GM12878 (cell line): ENCODE results near the gene PDE6B. TPM values are rescaled to one million over a fixed set of nuclear protein-coding genes. Genes with fewer than 3 reads are reported as not detected.

Experiments used
- ATAC-seq: fragments of 200-7000 bp; cut with Tn5 transposase; 3 replicates; pipeline ENCODE4 v1.9.1; 2020; ENCODE audit warnings: mild to moderate bottlenecking, moderate library complexity
- BruUV-seq: library from RNA; stranded (reverse); fragments of 400-500 nt; replicated peaks from 2 replicates; lab custom pipeline; 2021; lab: Mats Ljungman, UMichigan
- CTCF ChIA-PET: fragments of 300-600 bp; sonication (Branson Sonifier 250); formaldehyde crosslinking; extraction: SDS; loops from one replicate; lab custom pipeline; 2021; ENCODE audit warnings: inconsistent platforms; lab: Yijun Ruan, JAX
- POLR2A ChIA-PET: fragments of 350-600 bp; formaldehyde crosslinking; extraction: SDS; loops from one replicate; lab custom pipeline; 2021; ENCODE audit warnings: inconsistent platforms; lab: Charles Lee
- RAD21 ChIA-PET: fragments of 300-600 bp; sonication (Branson Sonifier 250); formaldehyde crosslinking; loops from one replicate; lab custom pipeline; 2023; ENCODE audit warnings: antibody characterized with exemption; ENCODE audit not compliant: unreplicated experiment; lab: Charles Lee
- SMC1A ChIA-PET: fragments of 300-600 bp; sonication (Branson Sonifier 250); formaldehyde crosslinking; loops from one replicate; lab custom pipeline; 2023; ENCODE audit not compliant: unreplicated experiment, uncharacterized antibody; lab: Charles Lee
- DNase-seq: peaks from one replicate; pipeline ENCODE4 v3.0.0-alpha.2; 2011; ENCODE audit warnings: low read depth, low spot score
- FAIRE-seq: peaks from 3 replicates; lab custom pipeline; 2011; peaks lifted over from hg19 to GRCh38; lab: Jason Lieb, UNC
- H2AFZ ChIP-seq: 2 replicates; pipeline ENCODE4 v1.6.0; 2011; ENCODE audit warnings: low read depth, low read length, control low read depth; ENCODE audit not compliant: control insufficient read depth
- H3K27ac ChIP-seq: 2 replicates; pipeline ENCODE4 v1.5.1; 2011; ENCODE audit warnings: control low read depth; ENCODE audit not compliant: control insufficient read depth, insufficient read depth
- H3K27me3 ChIP-seq, 2 experiments: replicated peaks in 1 of 2; 2 replicates each; pipeline versions ENCODE4 v1.6.0 to v1.6.1; 2011; ENCODE audit warnings: low read length in 1 of 2; ENCODE audit not compliant: control insufficient read depth in 2 of 2, insufficient read depth in 2 of 2
- H3K36me3 ChIP-seq, 2 experiments: 2 replicates each; pipeline ENCODE4 v1.5.1; 2011; ENCODE audit warnings: low read length in 1 of 2; ENCODE audit not compliant: control insufficient read depth in 2 of 2, insufficient read depth in 2 of 2
- H3K4me1 ChIP-seq: 2 replicates; pipeline ENCODE4 v1.6.1; 2011; ENCODE audit warnings: mild to moderate bottlenecking, low read length, moderate library complexity, mixed read lengths; ENCODE audit not compliant: control insufficient read depth, insufficient read depth
- H3K4me2 ChIP-seq: 2 replicates; pipeline ENCODE4 v1.6.0; 2011; ENCODE audit warnings: control low read depth; ENCODE audit not compliant: control insufficient read depth, insufficient read depth
- H3K4me3 ChIP-seq: fragments of 200-600 bp; sonication (generic); 2 replicates; pipeline ENCODE4 v1.5.1; 2016
- H3K79me2 ChIP-seq: 2 replicates; pipeline ENCODE4 v1.6.0; 2011; ENCODE audit warnings: low read length; ENCODE audit not compliant: control insufficient read depth, insufficient read depth
- H3K9ac ChIP-seq: 2 replicates; pipeline ENCODE4 v1.8.0; 2011; ENCODE audit warnings: low read length, control low read depth, mixed read lengths; ENCODE audit not compliant: control insufficient read depth, insufficient read depth
- H3K9me3 ChIP-seq: replicated peaks from 3 replicates; pipeline ENCODE4 v1.5.1; 2011; ENCODE audit warnings: mild to moderate bottlenecking, low read length; ENCODE audit not compliant: control insufficient read depth, insufficient read depth
- H4K20me1 ChIP-seq: 2 replicates; pipeline ENCODE4 v1.6.0; 2011; ENCODE audit not compliant: control insufficient read depth, insufficient read depth
- BACH1 ChIP-seq: fragments of 450-650 bp; IDR thresholded peaks from 2 replicates; pipeline ENCODE4 v1.6.1; 2017; ENCODE audit warnings: mild to moderate bottlenecking, borderline replicate concordance
- BMI1 ChIP-seq: fragments of 450-650 bp; IDR thresholded peaks from 2 replicates; pipeline ENCODE4 v1.6.1; 2016; ENCODE audit warnings: mild to moderate bottlenecking, moderate library complexity, borderline replicate concordance
- CREM ChIP-seq: IDR thresholded peaks from 2 replicates; pipeline ENCODE4 v1.6.1; 2014; ENCODE audit warnings: antibody characterized with exemption, low read depth
- FOXM1 ChIP-seq: IDR thresholded peaks from 2 replicates; pipeline ENCODE4 v1.6.1; 2012; ENCODE audit warnings: low read depth, mild to moderate bottlenecking, inconsistent platforms, low read length, moderate library complexity
- MEF2B ChIP-seq: fragments of 450-650 bp; IDR thresholded peaks from 2 replicates; pipeline ENCODE4 v1.6.1; 2018; ENCODE audit warnings: mild to moderate bottlenecking, moderate library complexity; ENCODE audit not compliant: partially characterized antibody, poor library complexity, severe bottlenecking
- MTA2 ChIP-seq: fragments of 450-650 bp; IDR thresholded peaks from 2 replicates; pipeline ENCODE4 v1.6.1; 2016; ENCODE audit warnings: low read depth, mild to moderate bottlenecking, moderate library complexity
- NKRF ChIP-seq: fragments of 450-650 bp; conservative IDR thresholded peaks from 2 replicates; pipeline ENCODE4 v1.6.1; 2017; ENCODE audit warnings: mild to moderate bottlenecking, moderate library complexity
- PAX8 ChIP-seq: fragments of 450-650 bp; IDR thresholded peaks from 2 replicates; pipeline ENCODE4 v1.6.1; 2017; ENCODE audit warnings: mild to moderate bottlenecking, moderate library complexity
- RB1 ChIP-seq: fragments of 450-650 bp; formaldehyde crosslinking; IDR thresholded peaks from 2 replicates; pipeline ENCODE4 v1.6.1; 2017; ENCODE audit warnings: mild to moderate bottlenecking, borderline replicate concordance
- REST ChIP-seq: IDR thresholded peaks from 2 replicates; pipeline ENCODE4 v1.6.1; 2012; ENCODE audit warnings: mild to moderate bottlenecking, low read depth, low read length
- ZBED1 ChIP-seq: IDR thresholded peaks from 2 replicates; pipeline ENCODE4 v1.6.1; 2016; ENCODE audit warnings: borderline replicate concordance
- ZNF274 ChIP-seq: IDR thresholded peaks from one replicate; pipeline ENCODE4 v1.8.0; 2011; ENCODE audit not compliant: insufficient read length, insufficient read depth
- WGBS: methylation state at CpG from one replicate; pipeline ENCODE4 v1.1.6; 2016; ENCODE audit warnings: low lambda C conversion rate; ENCODE audit not compliant: insufficient replicate concordance, insufficient coverage; ENCODE audit errors: missing lambda C conversion rate; 5-methylcytosine and 5-hydroxymethylcytosine counted together
- in situ Hi-C: fragments of 300-500 bp; cut with MboI; formaldehyde crosslinking; loops from 9 replicates; pipeline ENCODE4 v1.14.3; 2018; ENCODE audit warnings: mixed read lengths
- intact Hi-C: fragments of 100-400 bp; cut with micrococcal nuclease; formaldehyde crosslinking; loops from one replicate; pipeline ENCODE4 v1.14.2; 2022; ENCODE audit not compliant: unreplicated experiment
- polyA plus RNA-seq, 11 experiments: library from polyadenylated mRNA; depleted of rRNA in 4 of 11; unstranded in 6 of 11; stranded (reverse) in 5 of 11; fragments of >200 nt; fragmentation: Nextera tagmentation in 4 of 11; fragmentation: Illumina TruSeq in 1 of 11; extraction: Ambion mirVana in 4 of 11; extraction: Trizol in 1 of 11; gene quantifications; 1 replicate in 1 of 11; 2 replicates in 10 of 11; pipeline versions ENCODE4 v1.2.1 to v1.2.3, GENCODE V29; 2011 to 2016; ENCODE audit warnings: inconsistent platforms in 2 of 11, missing spikeins in 2 of 11, low read depth in 1 of 11
- total RNA-seq, 4 experiments: library from RNA; depleted of rRNA in 3 of 4; stranded (reverse); fragments of >200 nt in 3 of 4; fragmentation: Illumina TruSeq in 1 of 4; extraction: Trizol in 1 of 4; gene quantifications; 2 replicates each; pipeline versions ENCODE4 v1.2.1 to v1.2.3, GENCODE V29; 2013 to 2021

PDE6B gene
- total and polyA plus RNA-seq, 10 of the 15 experiments (the other 5 are each of a cell fraction or from before 2014, with no cell fraction given), result 2.6 to 6.4 (median 3.8) TPM

- Histone ChIP-seq H3K79me2 (no peaks in the 10 kb centered on the region), H3K4me2 (no peak overlapping the region), H3K36me3 (no peaks in the 10 kb centered on the region)
- BruUV-seq, result no TSS peak
- intact Hi-C loops, result no loop called here
- ATAC-seq, result no peak
- in situ Hi-C loops, result no loop called here
- CTCF ChIA-PET, result no interaction called here
- TF ChIP-seq MTA2 (no peak), BACH1 (no peak), PAX8 (no peak), MEF2B (no peak), BMI1 (no peak), CREM (no peak)
- TF ChIP-seq, all 136 proteins: peak for 0
- FAIRE-seq (no peak), DNase-seq (no peak)
- 20% methylated on average over 6 of the region's 6 CpGs for WGBS
- SMC1A ChIA-PET, result interaction anchor here (0.9 kb wide), 1 partner anchor 100 kb away, joined by 3 read pairs; no protein-coding TSS in a partner anchor
- no peak overlapping the region for H2AFZ ChIP-seq
- H3K4me1 ChIP-seq, result no peaks in the 10 kb centered on the region
- no peaks in the 10 kb centered on the region for H3K27me3 ChIP-seq
- no peaks in the 10 kb centered on the region for H4K20me1 ChIP-seq
- peaks cover 2% of the 10 kb centered on the region; the same call in 1 of the 3 replicates for H3K9me3 ChIP-seq
- H3K9ac ChIP-seq, result no peak overlapping the region
- RAD21 ChIA-PET, result no interaction called here
- H3K27ac ChIP-seq, result no peak overlapping the region
- POLR2A ChIA-PET, result no interaction called here
- no peak overlapping the region for H3K4me3 ChIP-seq
These were observed 25.2 kb upstream of the PDE6B start for GRCh38 chr4:600166-600565.

GRCh38 chr4:600850-601515, 24.4 kb upstream of the PDE6B start:
- SMC1A ChIA-PET, result interaction anchor here (0.9 kb wide), 1 partner anchor 101 kb away, joined by 3 read pairs; no protein-coding TSS in a partner anchor
- intact Hi-C loops, result no loop called here
- no peaks in the 10 kb centered on the region for H4K20me1 ChIP-seq
- 22% methylated on average over 11 of the region's 11 CpGs for WGBS
- H2AFZ ChIP-seq, result no peak overlapping the region
- no peak overlapping the region for H3K4me3 ChIP-seq
- POLR2A ChIA-PET, result no interaction called here
- H3K9me3 ChIP-seq, result peaks cover 2% of the 10 kb centered on the region; the same call in 1 of the 3 replicates
- no peaks in the 10 kb centered on the region for H3K27me3 ChIP-seq
- DNase-seq (no peak), ATAC-seq (no peak), FAIRE-seq (no peak)
- no TSS peak for BruUV-seq
- CTCF ChIA-PET, result no interaction called here
- no peaks in the 10 kb centered on the region for H3K79me2 ChIP-seq
- no peak overlapping the region for H3K9ac ChIP-seq
- H3K36me3 ChIP-seq, result no peaks in the 10 kb centered on the region
- H3K4me1 ChIP-seq, result no peaks in the 10 kb centered on the region
- RAD21 ChIA-PET, result interaction anchor here (0.8 to 1.0 kb wide), 2 partner anchors 181 to 386 kb away, joined by 3 to 5 read pairs; partner anchors contain the start of gene IDUA
- no peak overlapping the region for H3K27ac ChIP-seq
- in situ Hi-C loops, result no loop called here
- H3K4me2 ChIP-seq, result no peak overlapping the region
- TF ChIP-seq ZBED1, result no peak
- TF ChIP-seq FOXM1, result no peak
- TF ChIP-seq ZNF274, result no peak
- no peak for TF ChIP-seq RB1
- no peak for TF ChIP-seq NKRF
- TF ChIP-seq REST, result no peak
